GM19438 (cell line): Measurements from ENCODE around the gene CKMT1B.
"Not testable (repeated sequence)": the region's sequence is repeated elsewhere in the genome, so short reads cannot be mapped to it uniquely, and the experiment has no call there.

ENCODE experiments used
- ATAC-seq: cut with Tn5 transposase; IDR thresholded peaks from one replicate; pipeline ENCODE4 v1.9.1; 2021; ENCODE audit warnings: low read depth; ENCODE audit not compliant: unreplicated experiment

Gene CKMT1B

DNA sequence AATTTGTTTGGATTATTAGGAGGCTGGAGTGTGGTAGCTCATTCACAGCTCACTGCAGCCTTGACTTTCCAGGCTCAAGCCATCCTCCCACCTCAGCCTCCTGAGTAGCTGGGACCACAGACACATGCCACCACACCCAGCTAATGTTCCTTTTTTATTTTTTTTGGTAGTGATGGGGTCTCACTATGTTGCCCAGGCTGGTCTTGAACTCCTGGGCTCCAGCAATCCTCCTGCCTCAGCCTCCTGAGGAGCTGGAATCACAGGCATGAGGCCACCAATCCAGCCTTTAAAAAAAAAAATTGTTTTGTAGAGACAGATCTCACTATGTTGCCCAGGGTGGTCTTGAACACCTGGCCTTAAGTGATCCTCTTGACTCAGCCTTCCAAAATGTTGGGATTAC is 33.1 kb downstream of the CKMT1B start:
- not testable (repeated sequence) for ATAC-seq

DNA sequence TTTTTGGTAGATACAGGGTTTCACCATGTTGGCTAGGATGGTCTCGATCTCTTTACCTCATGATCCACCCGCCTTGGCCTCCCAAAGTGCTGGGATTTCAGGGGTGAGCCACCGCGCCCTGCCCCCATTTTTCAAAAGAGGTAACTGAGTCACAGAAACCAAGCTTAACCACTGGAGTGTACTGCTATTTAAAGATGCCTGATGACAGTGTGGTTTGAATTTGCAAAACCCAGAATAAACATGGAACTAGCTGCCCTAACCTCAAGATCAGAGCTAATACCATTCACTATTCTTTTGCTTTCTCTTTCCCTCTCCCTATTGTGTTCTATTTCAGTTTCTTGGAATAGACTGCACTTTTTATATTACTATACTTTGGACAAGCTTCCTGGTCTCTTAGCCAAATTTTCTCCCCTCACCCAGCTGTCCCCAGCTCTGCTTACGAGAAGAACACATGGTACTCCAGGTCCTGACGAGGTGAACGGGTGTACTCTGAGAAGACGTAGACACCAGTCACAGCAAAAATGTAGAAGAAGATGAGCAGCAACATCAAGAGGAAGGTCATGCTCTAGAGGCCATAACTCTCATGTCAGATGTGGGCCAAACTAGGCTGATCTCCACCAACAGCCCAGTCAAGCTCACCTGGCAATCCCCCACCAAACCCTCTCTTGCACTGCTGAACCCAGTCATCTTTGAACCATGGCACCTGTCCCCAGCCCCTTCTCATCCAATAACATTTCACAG is 44.8 kb downstream of the CKMT1B start:
- ATAC-seq = not testable (repeated sequence)
